ENCODE data around the gene EBNA1BP2. TPM values are rescaled to one million over a fixed set of nuclear protein-coding genes. Genes with fewer than 3 reads are reported as not detected.
"Not testable (repeated sequence)": the region's sequence is repeated elsewhere in the genome, so short reads cannot be mapped to it uniquely, and the experiment has no call there.

Gene EBNA1BP2
- total RNA-seq, 1 donor = 65.9 TPM

DNA sequence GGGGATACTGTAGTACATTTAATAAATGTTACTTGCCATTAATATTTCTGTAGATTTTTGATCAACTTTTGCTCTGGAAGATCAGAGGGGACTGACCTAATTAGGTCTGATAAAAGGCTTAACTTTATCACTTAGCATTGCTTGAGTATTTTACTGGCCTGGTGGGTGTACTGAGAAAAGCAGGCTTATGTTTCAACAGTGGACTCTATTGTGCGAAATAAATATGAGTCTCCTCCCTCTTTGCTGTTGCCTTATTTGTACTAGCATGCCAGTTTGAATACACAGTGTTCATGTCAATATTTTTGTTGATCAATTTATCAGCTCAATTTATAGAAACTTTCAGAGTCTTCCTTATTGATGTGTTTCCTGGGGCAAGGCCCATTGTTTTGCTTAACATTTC is 49.1 kb downstream of the EBNA1BP2 start:
- H3K4me3 ChIP-seq (ENCODE audit: low read depth, low read length) = no peak overlapping the region
- TF ChIP-seq, protein P1, sequence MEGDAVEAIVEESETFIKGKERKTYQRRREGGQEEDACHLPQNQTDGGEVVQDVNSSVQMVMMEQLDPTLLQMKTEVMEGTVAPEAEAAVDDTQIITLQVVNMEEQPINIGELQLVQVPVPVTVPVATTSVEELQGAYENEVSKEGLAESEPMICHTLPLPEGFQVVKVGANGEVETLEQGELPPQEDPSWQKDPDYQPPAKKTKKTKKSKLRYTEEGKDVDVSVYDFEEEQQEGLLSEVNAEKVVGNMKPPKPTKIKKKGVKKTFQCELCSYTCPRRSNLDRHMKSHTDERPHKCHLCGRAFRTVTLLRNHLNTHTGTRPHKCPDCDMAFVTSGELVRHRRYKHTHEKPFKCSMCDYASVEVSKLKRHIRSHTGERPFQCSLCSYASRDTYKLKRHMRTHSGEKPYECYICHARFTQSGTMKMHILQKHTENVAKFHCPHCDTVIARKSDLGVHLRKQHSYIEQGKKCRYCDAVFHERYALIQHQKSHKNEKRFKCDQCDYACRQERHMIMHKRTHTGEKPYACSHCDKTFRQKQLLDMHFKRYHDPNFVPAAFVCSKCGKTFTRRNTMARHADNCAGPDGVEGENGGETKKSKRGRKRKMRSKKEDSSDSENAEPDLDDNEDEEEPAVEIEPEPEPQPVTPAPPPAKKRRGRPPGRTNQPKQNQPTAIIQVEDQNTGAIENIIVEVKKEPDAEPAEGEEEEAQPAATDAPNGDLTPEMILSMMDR (IDR thresholded peaks at IDR 0.05; ENCODE audit: insufficient read depth, low read length) = no peak
- DNase-seq (ENCODE audit: low read depth) = no peak

DNA sequence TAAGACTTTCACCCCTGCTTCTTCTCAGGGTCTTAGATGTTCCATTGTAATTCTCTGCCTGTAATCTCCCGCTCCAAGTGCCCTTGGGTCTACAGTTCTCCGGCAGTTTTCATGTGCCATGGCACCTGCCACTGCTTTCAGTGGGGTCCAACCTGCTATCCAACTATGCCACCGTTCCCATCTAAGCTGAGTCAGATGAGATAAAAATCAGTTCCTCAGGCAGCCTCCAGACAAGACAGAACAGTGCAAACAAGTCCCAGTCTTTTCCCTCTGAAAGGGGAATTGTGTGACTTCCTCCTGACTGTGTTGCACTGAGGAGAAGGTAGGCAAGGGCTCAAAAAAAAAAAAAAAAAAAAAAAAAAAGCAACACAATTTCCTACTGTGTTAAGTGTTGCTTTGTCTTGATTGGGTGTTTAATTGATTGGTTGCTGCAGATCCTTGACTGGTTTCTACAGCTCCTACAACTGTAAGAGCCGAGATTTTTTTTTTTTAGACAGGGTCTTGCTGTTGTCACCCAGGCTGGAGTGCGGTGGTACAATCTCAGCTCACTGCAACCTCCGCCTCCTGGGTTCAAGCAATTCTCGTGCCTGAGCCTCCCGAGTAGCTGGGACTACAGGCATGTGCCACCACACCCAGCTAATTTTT is 50.7 kb downstream of the EBNA1BP2 start:
- no peak overlapping the region for H3K4me3 ChIP-seq (ENCODE audit: low read depth, low read length)
- DNase-seq (ENCODE audit: low read depth) = no peak
- TF ChIP-seq, protein P1 (IDR thresholded peaks at IDR 0.05; ENCODE audit: insufficient read depth, low read length) = no peak

DNA sequence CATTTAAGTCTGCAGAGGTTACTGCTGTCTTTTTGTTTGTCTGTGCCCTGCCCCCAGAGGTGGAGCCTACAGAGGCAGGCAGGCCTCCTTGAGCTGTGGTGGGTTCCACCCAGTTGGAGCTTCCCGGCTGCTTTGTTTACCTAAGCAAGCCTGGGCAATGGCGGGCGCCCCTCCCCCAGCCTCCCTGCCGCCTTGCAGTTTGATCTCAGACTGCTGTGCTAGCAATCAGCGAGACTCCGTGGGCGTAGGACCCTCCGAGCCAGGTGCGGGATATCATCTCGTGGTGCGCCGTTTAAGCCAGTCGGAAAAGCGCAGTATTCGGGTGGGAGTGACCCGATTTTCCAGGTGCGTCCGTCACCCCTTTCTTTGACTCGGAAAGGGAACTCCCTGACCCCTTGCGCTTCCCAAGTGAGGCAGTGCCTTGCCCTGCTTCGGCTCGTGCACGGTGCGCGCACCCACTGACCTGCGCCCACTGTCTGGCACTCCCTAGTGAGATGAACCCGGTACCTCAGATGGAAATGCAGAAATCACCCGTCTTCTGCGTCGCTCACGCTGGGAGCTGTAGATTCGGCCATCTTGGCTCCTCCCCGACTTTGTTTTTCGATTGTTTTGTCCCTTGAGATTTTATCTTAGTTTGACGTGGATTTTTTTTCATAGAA is 52.0 kb downstream of the EBNA1BP2 start:
- H3K4me3 ChIP-seq (ENCODE audit: low read depth, low read length); DNase-seq (ENCODE audit: low read depth): not testable (repeated sequence)

Small RNAs within 50 kb of the gene (small RNA-seq; reads per million reads assigned to genes)
- gene RNA5SP46 = not detected

Other genes starting within 250 kb of the EBNA1BP2 start
- 5.4 and 16.3 TPM in 2 replicates for gene SLC2A1, start 213.4 kb downstream of the EBNA1BP2 start, total RNA-seq (ENCODE audit: low replicate concordance)
- gene CFAP57, start within 50 bp of the EBNA1BP2 start, total RNA-seq (ENCODE audit: low replicate concordance) = 0.45 and 0.49 TPM in 2 replicates
- gene TMEM125, start 97.7 kb upstream of the EBNA1BP2 start, total RNA-seq (ENCODE audit: low replicate concordance) = not detected in 2 replicates
- gene C1orf210, start 113.3 kb upstream of the EBNA1BP2 start, total RNA-seq (ENCODE audit: low replicate concordance) = not detected in 2 replicates
- gene TIE1, start 128.7 kb upstream of the EBNA1BP2 start, total RNA-seq (ENCODE audit: low replicate concordance) = 0.81 and 5.2 TPM in 2 replicates
- gene MPL, start 165.5 kb upstream of the EBNA1BP2 start, total RNA-seq (ENCODE audit: low replicate concordance) = not detected in 2 replicates
- 0.33 and 23.9 TPM in 2 replicates for gene CDC20, start 186.7 kb upstream of the EBNA1BP2 start, total RNA-seq (ENCODE audit: low replicate concordance)
- 18.2 and 78.5 TPM in 2 replicates for gene ELOVL1, start 195.7 kb upstream of the EBNA1BP2 start, total RNA-seq (ENCODE audit: low replicate concordance)
- 12.8 and 43.1 TPM in 2 replicates for gene MED8, start 217.5 kb upstream of the EBNA1BP2 start, total RNA-seq (ENCODE audit: low replicate concordance)
- gene SZT2, start 217.6 kb upstream of the EBNA1BP2 start, total RNA-seq (ENCODE audit: low replicate concordance) = 26.0 and 35.4 TPM in 2 replicates

Data from fibroblast of the aortic adventitia (primary cell).